Activated T-cell treated with anti-CD3 and anti-CD28 coated beads for 1 hour (primary cell): ENCODE data around the gene RYR3.
"Not testable (repeated sequence)": the region's sequence is repeated elsewhere in the genome, so short reads cannot be mapped to it uniquely, and the experiment has no call there.

ENCODE experiments used
- DNase-seq: peaks from one replicate; pipeline ENCODE4 v3.0.0-alpha.2; 2020; ENCODE audit warnings: low read depth

RYR3 gene

DNA sequence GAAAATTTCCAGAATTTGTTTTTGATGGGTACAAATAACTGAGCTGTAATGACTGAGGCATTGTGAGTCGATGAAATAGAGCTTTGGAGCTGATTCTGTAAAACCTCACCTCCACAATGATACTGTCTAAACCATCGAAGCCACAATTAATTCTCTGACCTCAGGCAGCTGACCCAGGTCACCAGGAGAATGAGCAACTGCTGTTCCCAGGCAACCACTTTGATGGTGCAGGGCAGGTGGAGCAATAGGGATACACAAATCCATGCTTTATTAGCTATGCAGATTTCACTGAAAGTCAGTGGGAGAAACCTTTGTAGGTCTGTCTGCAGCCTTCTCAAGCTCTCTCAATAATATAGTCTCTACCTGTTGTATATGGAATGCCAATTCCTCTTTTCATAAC is 204.4 kb downstream of the RYR3 start:
- DNase-seq, result no peak

DNA sequence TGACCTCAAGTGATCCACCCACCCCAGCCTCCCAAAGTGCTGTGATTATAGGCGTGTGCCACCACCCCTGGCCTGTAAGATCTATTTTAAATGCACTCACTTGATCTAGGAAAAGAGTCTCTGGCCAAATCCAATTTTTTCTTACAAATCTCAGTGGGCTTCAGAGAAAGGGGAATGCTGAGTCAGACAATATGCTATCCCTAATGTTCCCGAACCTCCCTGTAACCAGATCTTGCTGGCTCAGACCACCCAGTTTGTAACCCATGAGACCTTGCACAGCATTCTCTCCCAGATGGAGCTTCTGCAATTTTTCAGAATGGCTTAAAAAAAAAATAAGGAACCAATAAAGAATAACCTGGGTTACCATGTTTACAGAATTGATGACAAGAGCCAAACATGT is 205.8 kb downstream of the RYR3 start:
- no peak for DNase-seq

DNA sequence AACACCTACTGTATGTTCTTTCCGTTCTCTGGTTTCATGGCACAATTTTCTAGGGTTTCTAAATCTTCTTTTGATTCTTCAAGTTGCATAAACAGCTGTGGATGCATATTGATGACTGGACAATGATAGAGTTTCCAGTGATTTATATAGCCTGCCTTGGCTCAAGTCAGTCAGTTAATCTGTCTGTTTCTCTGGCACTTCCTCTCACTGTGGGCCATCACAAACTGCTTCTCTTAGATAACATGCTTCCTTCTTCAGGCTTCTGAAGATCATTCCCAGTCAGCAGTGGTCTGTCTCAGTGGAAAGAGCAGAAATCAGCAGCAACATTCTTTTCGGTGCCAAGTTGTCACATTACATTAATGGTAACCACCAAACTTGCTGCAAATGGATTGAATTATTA is 207.2 kb downstream of the RYR3 start:
- DNase-seq, result no peak

GRCh38 chr15:33518421-33518820 is 207.7 kb downstream of the RYR3 start:
- no peak for DNase-seq

- DNase-seq, result no peak
These were observed 213.5 kb downstream of the RYR3 start for GRCh38 chr15:33524274-33524673.

DNA sequence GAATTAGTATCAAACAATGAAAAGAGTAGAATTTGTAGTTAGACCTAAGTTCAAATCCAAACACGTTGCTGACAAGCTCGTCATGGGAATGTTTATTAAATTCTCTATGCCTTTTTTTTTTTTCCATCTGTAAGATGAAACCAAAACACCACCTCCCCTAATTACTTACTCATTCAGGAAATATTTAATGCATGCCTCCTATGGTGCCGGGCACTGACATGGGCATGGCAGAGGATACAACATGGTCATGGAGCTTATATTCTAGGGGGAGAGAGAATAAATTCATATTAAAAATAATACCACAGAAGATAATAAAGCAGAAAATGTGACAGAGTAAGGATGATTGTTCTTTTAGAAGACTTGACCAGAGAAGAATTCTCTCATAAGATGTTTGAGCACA is 215.8 kb downstream of the RYR3 start:
- no peak for DNase-seq

DNA sequence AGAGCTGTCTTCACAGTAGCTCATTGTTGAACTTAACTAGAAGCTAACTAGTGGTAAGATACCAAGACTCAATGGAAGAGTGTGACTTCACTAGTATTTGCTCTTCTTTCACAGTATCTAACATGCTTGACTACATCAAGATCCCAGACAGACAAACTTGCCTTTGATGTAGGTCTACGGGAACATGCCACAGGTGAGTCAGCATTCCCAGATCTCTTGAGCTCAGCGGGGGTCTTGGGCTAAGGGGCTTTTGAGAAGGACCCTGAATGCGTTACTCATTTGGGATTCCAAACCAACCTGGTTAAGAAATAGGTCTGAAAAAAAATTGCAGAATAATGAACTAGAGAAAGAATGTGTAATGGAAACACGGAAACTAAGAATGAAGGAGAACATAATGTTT is 222.4 kb downstream of the RYR3 start:
- DNase-seq, result no peak

GRCh38 chr15:33534642-33535041 is 223.9 kb downstream of the RYR3 start:
- no peak for DNase-seq

GRCh38 chr15:33535135-33535534 is 224.4 kb downstream of the RYR3 start:
- DNase-seq, result no peak

GRCh38 chr15:33539825-33540573 is 229.2 kb downstream of the RYR3 start:
- no peak for DNase-seq

GRCh38 chr15:33543957-33544356 is 233.2 kb downstream of the RYR3 start:
- DNase-seq, result no peak

DNA sequence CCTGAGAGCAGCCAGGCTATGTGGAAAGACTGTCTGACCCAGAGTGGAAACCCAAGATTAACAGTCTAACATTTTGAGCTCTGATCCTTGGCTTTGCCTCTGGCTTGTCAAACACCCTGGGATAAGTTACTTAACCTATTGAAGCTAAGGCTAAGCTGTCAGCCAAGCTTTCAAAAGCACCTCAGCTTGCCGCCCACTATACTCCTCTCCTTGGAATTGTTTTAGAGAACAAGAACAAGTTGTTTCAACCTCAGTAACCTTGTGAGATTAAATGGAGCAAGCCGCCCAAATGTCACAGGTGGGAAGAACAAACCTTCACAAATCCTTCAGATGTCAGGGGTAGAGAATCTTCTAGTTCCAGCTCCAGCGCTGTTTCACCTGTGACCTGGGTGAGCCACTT is 235.1 kb downstream of the RYR3 start:
- no peak for DNase-seq

DNA sequence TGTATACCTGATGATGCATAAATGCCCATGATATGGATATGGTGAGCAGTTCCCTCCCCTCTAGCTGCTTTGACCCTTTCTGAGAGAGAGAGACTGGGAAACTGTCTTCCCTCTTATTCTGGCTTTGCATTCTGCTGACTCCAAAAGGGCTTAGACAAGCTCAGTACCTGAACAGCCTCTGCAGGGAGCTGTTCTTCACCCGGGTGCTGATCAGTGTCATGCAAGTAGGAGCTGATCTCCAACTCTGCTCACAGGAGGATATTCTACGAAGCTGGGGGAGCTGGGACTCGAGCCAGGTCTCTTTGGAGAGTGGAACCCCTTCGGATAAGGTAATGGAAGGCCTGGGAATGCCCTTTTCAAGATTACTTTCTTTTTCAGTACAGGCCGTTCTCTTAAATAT is 237.1 kb downstream of the RYR3 start:
- DNase-seq, result no peak

DNA sequence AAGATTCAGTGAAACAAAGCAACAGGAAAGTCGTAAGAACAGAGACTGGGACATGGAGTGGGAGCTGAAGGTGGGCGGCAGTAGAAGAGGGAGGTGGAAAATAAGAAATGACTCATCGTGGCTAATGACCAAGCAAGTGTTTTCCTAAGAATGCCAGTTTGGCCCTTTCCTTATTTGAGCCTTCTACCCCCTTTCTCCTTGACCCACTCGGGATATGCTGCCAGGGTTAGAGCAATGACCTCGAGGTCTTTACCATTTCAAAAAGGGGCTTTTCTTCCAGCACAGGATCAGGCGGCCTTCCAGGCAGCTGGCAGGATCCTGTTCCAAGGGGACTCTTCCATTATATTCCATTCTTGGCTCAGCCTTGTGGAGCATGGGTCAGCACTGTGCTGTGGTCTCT is 241.1 kb downstream of the RYR3 start:
- DNase-seq, result no peak

DNA sequence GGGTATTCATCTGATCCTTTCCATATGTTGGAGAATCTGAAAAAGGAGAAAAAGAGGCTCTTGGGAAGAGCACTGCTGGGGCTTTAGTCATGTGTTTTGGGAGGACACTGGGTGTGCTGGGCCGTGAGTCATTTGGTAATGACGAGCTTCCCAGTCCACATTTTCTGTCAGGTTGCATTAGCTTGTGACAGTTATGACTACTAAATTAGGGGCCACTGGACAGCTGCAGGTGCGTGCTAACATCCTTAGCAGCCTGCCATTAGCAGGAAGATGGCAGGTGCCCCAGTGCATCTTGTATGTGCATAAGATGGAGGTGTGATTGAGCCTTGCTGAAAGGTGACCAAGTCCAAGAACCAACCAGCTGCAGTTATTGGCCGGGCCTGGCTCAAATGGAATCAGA is 242.4 kb downstream of the RYR3 start:
- no peak for DNase-seq

GRCh38 chr15:33559207-33559890 is 248.6 kb downstream of the RYR3 start:
- no peak for DNase-seq

- DNase-seq, result no peak
These were observed 250.6 kb downstream of the RYR3 start for GRCh38 chr15:33561407-33561806.

GRCh38 chr15:33561967-33562366 is 251.2 kb downstream of the RYR3 start:
- no peak for DNase-seq

GRCh38 chr15:33565094-33565493 is 254.3 kb downstream of the RYR3 start:
- no peak for DNase-seq

DNA sequence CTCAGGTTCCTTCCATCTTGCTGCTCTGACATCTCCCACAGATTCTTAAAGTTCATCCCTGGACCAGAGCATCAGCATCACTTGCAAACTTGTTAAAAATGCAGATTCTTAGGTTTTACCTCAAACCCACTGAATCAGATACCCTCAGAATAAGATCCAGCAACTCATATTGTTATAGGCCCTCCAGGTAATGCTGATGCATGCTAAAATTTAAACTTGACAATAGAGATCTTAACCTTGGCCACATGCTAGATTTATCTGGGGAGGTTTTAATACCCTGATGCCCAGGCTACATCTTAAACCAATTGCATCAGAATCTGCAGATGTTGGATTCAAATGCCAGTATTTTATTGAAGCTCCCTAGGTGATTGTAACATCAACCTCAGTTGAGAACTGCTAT is 256.9 kb downstream of the RYR3 start:
- no peak for DNase-seq

DNA sequence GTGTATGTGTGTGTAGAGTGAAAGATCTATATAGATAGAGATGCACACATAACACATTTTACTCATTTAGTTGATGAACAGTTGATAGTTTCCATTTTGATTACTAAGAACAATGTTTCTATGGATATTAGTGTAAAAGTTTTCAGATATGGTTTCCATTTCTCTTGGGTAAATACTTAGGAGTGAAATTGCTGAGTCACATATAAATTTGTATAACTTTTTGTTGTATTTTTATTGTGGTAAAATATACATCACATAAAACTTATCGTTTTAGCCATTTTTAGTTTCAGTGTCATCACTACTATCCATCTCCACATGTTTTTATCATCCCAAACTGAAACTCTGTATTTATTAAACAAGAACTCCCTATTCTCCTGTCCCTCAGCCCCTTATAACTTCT is 258.3 kb downstream of the RYR3 start:
- DNase-seq, result no peak

GRCh38 chr15:33577911-33578310 is 267.1 kb downstream of the RYR3 start:
- DNase-seq, result not testable (repeated sequence)

- no peak for DNase-seq
These were observed 269.8 kb downstream of the RYR3 start for GRCh38 chr15:33580526-33580925.

DNA sequence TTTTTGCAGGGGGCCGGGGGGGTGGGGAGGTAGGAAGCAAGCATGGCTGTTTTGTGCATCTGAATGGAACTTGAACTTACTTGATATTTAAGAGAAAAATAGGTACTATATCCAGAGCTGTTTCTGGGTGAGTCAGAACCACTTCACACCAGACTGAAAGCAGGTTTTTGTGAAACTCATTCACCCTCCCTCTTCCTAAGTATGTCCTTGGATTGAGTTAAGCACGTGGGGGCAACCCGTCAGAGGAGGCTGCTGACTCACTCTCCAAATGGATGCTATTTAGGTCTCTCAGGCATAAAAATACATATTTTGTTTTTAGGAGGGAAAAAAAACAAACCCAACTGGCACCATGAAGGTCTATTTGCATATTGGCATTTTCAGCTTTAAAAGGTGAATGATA is 270.3 kb downstream of the RYR3 start:
- no peak for DNase-seq
